ENCODE measurements around the gene PIWIL1.

The PIWIL1 gene

GRCh38 chr12:130350715-130351114, 13.0 kb downstream of the PIWIL1 start:
- H3K9ac ChIP-seq (ENCODE audit: low read depth in 1 of 2, low read length in 2 of 2), result no peak overlapping the region
- no peaks in the 10 kb centered on the region for H3K36me3 ChIP-seq (ENCODE audit: control insufficient read depth in 2 of 2, insufficient read depth in 2 of 2, low read length in 2 of 2)
- H3K27ac ChIP-seq (ENCODE audit: low read depth in 2 of 2, low read length in 2 of 2), result no peak overlapping the region
- H3K4me1 ChIP-seq (ENCODE audit: control insufficient read depth in 2 of 2, insufficient read depth in 2 of 2, low read length in 2 of 2), result no peaks in the 10 kb centered on the region
- H3K4me3 ChIP-seq (ENCODE audit: low read length in 2 of 2), result no peak overlapping the region
- H3K27me3 ChIP-seq (ENCODE audit: control insufficient read depth in 2 of 2, insufficient read depth in 2 of 2, low read length in 2 of 2), result no peaks in the 10 kb centered on the region
- H3K9me3 ChIP-seq (ENCODE audit: control insufficient read depth in 2 of 2, low read length in 2 of 2), result no peaks in the 10 kb centered on the region

DNA sequence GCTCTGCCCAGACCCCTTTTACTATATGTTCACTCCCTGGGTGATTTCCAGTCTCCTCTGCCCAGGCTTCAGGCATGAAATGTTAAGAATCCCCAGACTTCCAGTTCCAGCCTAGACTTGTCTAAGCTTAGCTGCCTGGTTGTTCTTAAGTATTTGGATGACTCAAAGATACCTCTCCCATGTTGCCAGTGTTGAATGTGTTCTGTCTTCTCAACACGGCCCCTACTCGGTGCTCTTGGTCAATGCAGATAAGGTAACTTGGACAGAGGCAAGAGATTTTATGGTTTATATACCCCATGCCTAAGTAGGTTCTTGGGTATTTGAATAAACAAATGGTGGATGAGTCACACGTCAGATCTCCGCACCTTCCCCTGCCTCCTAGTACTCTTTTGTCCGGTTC, 13.6 kb downstream of the PIWIL1 start:
- Histone ChIP-seq H3K9ac (ENCODE audit: low read depth in 1 of 2, low read length in 2 of 2) (no peak overlapping the region), H3K4me3 (ENCODE audit: low read length in 2 of 2) (no peak overlapping the region), H3K9me3 (ENCODE audit: control insufficient read depth in 2 of 2, low read length in 2 of 2) (no peaks in the 10 kb centered on the region), H3K27ac (ENCODE audit: low read depth in 2 of 2, low read length in 2 of 2) (no peak overlapping the region), H3K36me3 (ENCODE audit: control insufficient read depth in 2 of 2, insufficient read depth in 2 of 2, low read length in 2 of 2) (no peaks in the 10 kb centered on the region), H3K4me1 (ENCODE audit: control insufficient read depth in 2 of 2, insufficient read depth in 2 of 2, low read length in 2 of 2) (no peaks in the 10 kb centered on the region), H3K27me3 (ENCODE audit: control insufficient read depth in 2 of 2, insufficient read depth in 2 of 2, low read length in 2 of 2) (no peaks in the 10 kb centered on the region)

DNA sequence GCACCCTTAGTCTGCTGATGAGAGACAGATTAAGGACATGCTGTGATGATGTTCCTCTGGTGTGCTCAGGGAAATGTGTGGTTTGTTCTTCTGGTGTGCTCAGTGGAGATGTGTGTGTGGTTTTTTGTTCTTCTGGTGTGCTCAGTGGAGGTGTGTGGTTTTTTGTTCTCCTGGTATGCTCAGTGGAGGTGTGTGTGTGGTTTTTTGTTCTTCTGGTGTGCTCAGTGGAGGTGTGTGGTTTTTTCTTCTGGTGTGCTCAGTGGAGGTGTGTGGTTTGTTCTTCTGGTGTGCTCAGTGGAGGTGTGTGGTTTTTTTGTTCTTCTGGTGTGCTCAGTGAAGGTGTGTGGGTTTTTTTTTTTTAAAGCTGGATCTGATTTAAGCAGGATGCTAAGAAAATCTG, 15.4 kb downstream of the PIWIL1 start:
- peaks cover 2 to 4% of the 10 kb centered on the region in 2 donors for H3K27me3 ChIP-seq (ENCODE audit: control insufficient read depth in 2 of 2, insufficient read depth in 2 of 2, low read length in 2 of 2)

GRCh38 chr12:130354407-130354806, 16.7 kb downstream of the PIWIL1 start:
- no peaks in the 10 kb centered on the region for H3K9me3 ChIP-seq (ENCODE audit: control insufficient read depth in 2 of 2, low read length in 2 of 2)
- no peak overlapping the region for H3K27ac ChIP-seq (ENCODE audit: low read depth in 2 of 2, low read length in 2 of 2)
- no peaks in the 10 kb centered on the region for H3K4me1 ChIP-seq (ENCODE audit: control insufficient read depth in 2 of 2, insufficient read depth in 2 of 2, low read length in 2 of 2)
- no peaks in the 10 kb centered on the region for H3K36me3 ChIP-seq (ENCODE audit: control insufficient read depth in 2 of 2, insufficient read depth in 2 of 2, low read length in 2 of 2)
- no peak overlapping the region for H3K9ac ChIP-seq (ENCODE audit: low read depth in 1 of 2, low read length in 2 of 2)
- no peak overlapping the region for H3K4me3 ChIP-seq (ENCODE audit: low read length in 2 of 2)
- H3K27me3 ChIP-seq (ENCODE audit: control insufficient read depth in 2 of 2, insufficient read depth in 2 of 2, low read length in 2 of 2), result peaks cover 2 to 7% of the 10 kb centered on the region in 2 donors

More for the DNA sequence above, 15.4 kb downstream of the PIWIL1 start:
- no peak overlapping the region for H3K27ac ChIP-seq (ENCODE audit: low read depth in 2 of 2, low read length in 2 of 2)
- no peaks in the 10 kb centered on the region for H3K36me3 ChIP-seq (ENCODE audit: control insufficient read depth in 2 of 2, insufficient read depth in 2 of 2, low read length in 2 of 2)
- no peaks in the 10 kb centered on the region for H3K4me1 ChIP-seq (ENCODE audit: control insufficient read depth in 2 of 2, insufficient read depth in 2 of 2, low read length in 2 of 2)
- no peaks in the 10 kb centered on the region for H3K9me3 ChIP-seq (ENCODE audit: control insufficient read depth in 2 of 2, low read length in 2 of 2)
- no peak overlapping the region for H3K4me3 ChIP-seq (ENCODE audit: low read length in 2 of 2)
- no peak overlapping the region for H3K9ac ChIP-seq (ENCODE audit: low read depth in 1 of 2, low read length in 2 of 2)

DNA sequence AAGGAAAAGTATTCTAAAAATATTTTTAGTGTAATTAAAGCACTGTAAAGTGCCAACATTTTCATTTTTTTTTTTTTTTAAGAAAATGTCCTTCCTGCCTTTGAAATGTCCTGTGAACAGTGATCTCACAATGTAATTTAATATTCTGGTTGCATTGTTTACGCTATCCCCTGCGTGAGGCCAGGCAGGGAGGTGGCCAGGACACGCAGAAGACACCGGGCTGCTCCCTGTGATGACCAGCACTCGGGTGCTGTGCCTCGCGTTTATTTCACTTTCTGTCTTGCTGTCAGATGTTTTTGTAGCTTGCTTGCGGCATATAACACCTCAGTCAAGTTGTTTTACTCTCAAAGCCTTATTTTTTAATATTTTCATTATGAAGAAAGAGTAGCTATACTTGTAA, 18.5 kb downstream of the PIWIL1 start:
- H3K27me3 ChIP-seq (ENCODE audit: control insufficient read depth in 2 of 2, insufficient read depth in 2 of 2, low read length in 2 of 2), result peaks cover 2 to 7% of the 10 kb centered on the region in 2 donors
- H3K9ac ChIP-seq (ENCODE audit: low read depth in 1 of 2, low read length in 2 of 2), result no peak overlapping the region
- H3K9me3 ChIP-seq (ENCODE audit: control insufficient read depth in 2 of 2, low read length in 2 of 2), result no peaks in the 10 kb centered on the region
- no peak overlapping the region for H3K27ac ChIP-seq (ENCODE audit: low read depth in 2 of 2, low read length in 2 of 2)
- no peak overlapping the region for H3K4me3 ChIP-seq (ENCODE audit: low read length in 2 of 2)
- no peaks in the 10 kb centered on the region for H3K4me1 ChIP-seq (ENCODE audit: control insufficient read depth in 2 of 2, insufficient read depth in 2 of 2, low read length in 2 of 2)
- no peaks in the 10 kb centered on the region for H3K36me3 ChIP-seq (ENCODE audit: control insufficient read depth in 2 of 2, insufficient read depth in 2 of 2, low read length in 2 of 2)

DNA sequence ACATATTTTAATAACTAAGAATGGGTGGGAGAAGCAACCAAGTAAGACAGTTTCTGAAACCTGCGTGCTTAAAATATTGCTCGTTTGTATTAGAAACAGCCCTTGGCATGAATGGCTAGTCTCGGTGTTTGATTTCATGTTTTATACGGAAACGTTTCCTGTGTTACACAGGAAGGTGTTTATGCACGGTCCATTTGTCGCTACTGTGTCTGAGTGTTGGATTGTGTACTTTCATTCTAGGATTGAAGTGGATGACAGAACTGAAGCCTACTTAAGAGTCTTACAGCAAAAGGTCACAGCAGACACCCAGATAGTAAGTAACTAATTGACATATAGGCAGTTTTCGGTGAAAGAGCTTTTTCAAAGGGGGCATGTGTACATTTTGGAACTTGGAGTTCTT, 19.6 kb downstream of the PIWIL1 start:
- Histone ChIP-seq H3K4me3 (ENCODE audit: low read length in 2 of 2) (no peak overlapping the region), H3K4me1 (ENCODE audit: control insufficient read depth in 2 of 2, insufficient read depth in 2 of 2, low read length in 2 of 2) (no peaks in the 10 kb centered on the region), H3K9ac (ENCODE audit: low read depth in 1 of 2, low read length in 2 of 2) (no peak overlapping the region), H3K27ac (ENCODE audit: low read depth in 2 of 2, low read length in 2 of 2) (no peak overlapping the region), H3K27me3 (ENCODE audit: control insufficient read depth in 2 of 2, insufficient read depth in 2 of 2, low read length in 2 of 2) (peaks cover 2 to 7% of the 10 kb centered on the region in 2 donors), H3K36me3 (ENCODE audit: control insufficient read depth in 2 of 2, insufficient read depth in 2 of 2, low read length in 2 of 2) (no peaks in the 10 kb centered on the region), H3K9me3 (ENCODE audit: control insufficient read depth in 2 of 2, low read length in 2 of 2) (no peaks in the 10 kb centered on the region)

- Histone ChIP-seq H3K9me3 (ENCODE audit: control insufficient read depth in 2 of 2, low read length in 2 of 2) (no peaks in the 10 kb centered on the region), H3K27ac (ENCODE audit: low read depth in 2 of 2, low read length in 2 of 2) (no peak overlapping the region), H3K27me3 (ENCODE audit: control insufficient read depth in 2 of 2, insufficient read depth in 2 of 2, low read length in 2 of 2) (peaks cover 2 to 7% of the 10 kb centered on the region in 2 donors), H3K36me3 (ENCODE audit: control insufficient read depth in 2 of 2, insufficient read depth in 2 of 2, low read length in 2 of 2) (no peaks in the 10 kb centered on the region), H3K4me3 (ENCODE audit: low read length in 2 of 2) (no peak overlapping the region), H3K9ac (ENCODE audit: low read depth in 1 of 2, low read length in 2 of 2) (no peak overlapping the region), H3K4me1 (ENCODE audit: control insufficient read depth in 2 of 2, insufficient read depth in 2 of 2, low read length in 2 of 2) (no peaks in the 10 kb centered on the region)
These were observed 20.1 kb downstream of the PIWIL1 start for GRCh38 chr12:130357729-130358330.

GRCh38 chr12:130362060-130362459, 24.4 kb downstream of the PIWIL1 start:
- H3K4me1 ChIP-seq (ENCODE audit: control insufficient read depth in 2 of 2, insufficient read depth in 2 of 2, low read length in 2 of 2), result no peaks in the 10 kb centered on the region
- H3K9ac ChIP-seq (ENCODE audit: low read depth in 1 of 2, low read length in 2 of 2), result no peak overlapping the region
- no peak overlapping the region for H3K4me3 ChIP-seq (ENCODE audit: low read length in 2 of 2)
- peaks cover 2 to 7% of the 10 kb centered on the region in 2 donors for H3K27me3 ChIP-seq (ENCODE audit: control insufficient read depth in 2 of 2, insufficient read depth in 2 of 2, low read length in 2 of 2)
- H3K9me3 ChIP-seq (ENCODE audit: control insufficient read depth in 2 of 2, low read length in 2 of 2), result no peaks in the 10 kb centered on the region
- H3K27ac ChIP-seq (ENCODE audit: low read depth in 2 of 2, low read length in 2 of 2), result no peak overlapping the region
- H3K36me3 ChIP-seq (ENCODE audit: control insufficient read depth in 2 of 2, insufficient read depth in 2 of 2, low read length in 2 of 2), result no peaks in the 10 kb centered on the region

- H3K27me3 ChIP-seq (ENCODE audit: control insufficient read depth in 2 of 2, insufficient read depth in 2 of 2, low read length in 2 of 2), result no peaks in the 10 kb centered on the region
- H3K27ac ChIP-seq (ENCODE audit: low read depth in 2 of 2, low read length in 2 of 2), result no peak overlapping the region
These were observed 26.9 kb downstream of the PIWIL1 start for GRCh38 chr12:130364578-130364977.

DNA sequence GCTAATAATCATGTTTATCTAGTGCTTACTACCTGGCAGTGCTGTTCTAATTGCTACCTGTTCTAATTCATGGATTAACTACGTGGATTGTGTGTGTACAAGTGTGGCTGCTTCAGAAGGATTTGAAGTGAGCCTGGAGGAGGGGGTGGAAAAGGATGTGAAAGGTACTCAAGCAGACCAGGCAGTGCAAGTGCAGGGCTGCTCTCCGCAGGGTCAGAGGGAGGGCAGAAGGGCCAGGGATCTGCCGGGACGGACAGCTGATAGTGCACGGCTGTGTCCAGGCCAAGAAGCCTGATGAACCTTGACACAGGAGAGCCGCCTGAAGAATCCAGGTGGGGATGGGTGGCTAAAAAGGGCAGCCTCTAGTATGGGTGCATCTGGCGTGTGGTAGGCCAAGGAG, 28.5 kb downstream of the PIWIL1 start:
- no peaks in the 10 kb centered on the region for H3K36me3 ChIP-seq (ENCODE audit: control insufficient read depth in 2 of 2, insufficient read depth in 2 of 2, low read length in 2 of 2)
- H3K4me3 ChIP-seq (ENCODE audit: low read length in 2 of 2), result no peak overlapping the region
- H3K9me3 ChIP-seq (ENCODE audit: control insufficient read depth in 2 of 2, low read length in 2 of 2), result no peaks in the 10 kb centered on the region
- H3K27me3 ChIP-seq (ENCODE audit: control insufficient read depth in 2 of 2, insufficient read depth in 2 of 2, low read length in 2 of 2), result no peaks in the 10 kb centered on the region
- no peak overlapping the region for H3K9ac ChIP-seq (ENCODE audit: low read depth in 1 of 2, low read length in 2 of 2)
- H3K27ac ChIP-seq (ENCODE audit: low read depth in 2 of 2, low read length in 2 of 2), result no peak overlapping the region
- no peaks in the 10 kb centered on the region for H3K4me1 ChIP-seq (ENCODE audit: control insufficient read depth in 2 of 2, insufficient read depth in 2 of 2, low read length in 2 of 2)

More at GRCh38 chr12:130364578-130364977, 26.9 kb downstream of the PIWIL1 start:
- Histone ChIP-seq H3K9me3 (ENCODE audit: control insufficient read depth in 2 of 2, low read length in 2 of 2) (no peaks in the 10 kb centered on the region), H3K4me1 (ENCODE audit: control insufficient read depth in 2 of 2, insufficient read depth in 2 of 2, low read length in 2 of 2) (no peaks in the 10 kb centered on the region), H3K9ac (ENCODE audit: low read depth in 1 of 2, low read length in 2 of 2) (no peak overlapping the region), H3K4me3 (ENCODE audit: low read length in 2 of 2) (no peak overlapping the region), H3K36me3 (ENCODE audit: control insufficient read depth in 2 of 2, insufficient read depth in 2 of 2, low read length in 2 of 2) (no peaks in the 10 kb centered on the region)

DNA sequence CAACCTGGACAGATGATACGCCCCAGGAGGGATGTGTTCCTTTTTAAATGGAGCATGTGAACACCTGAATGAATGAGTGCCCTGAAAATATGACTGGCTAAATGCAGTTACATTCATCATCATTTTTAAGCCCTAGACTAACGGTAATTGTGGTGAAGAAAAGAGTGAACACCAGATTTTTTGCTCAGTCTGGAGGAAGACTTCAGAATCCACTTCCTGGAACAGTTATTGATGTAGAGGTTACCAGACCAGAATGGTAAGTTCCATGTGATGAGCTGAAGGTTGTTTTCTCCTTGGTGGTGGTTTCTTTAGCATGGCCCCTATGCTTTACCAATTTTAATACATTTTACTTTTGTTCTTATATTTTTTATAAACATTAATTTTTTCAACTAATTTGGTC, 29.3 kb downstream of the PIWIL1 start:
- Histone ChIP-seq H3K36me3 (ENCODE audit: control insufficient read depth in 2 of 2, insufficient read depth in 2 of 2, low read length in 2 of 2) (no peaks in the 10 kb centered on the region), H3K4me3 (ENCODE audit: low read length in 2 of 2) (no peak overlapping the region), H3K9me3 (ENCODE audit: control insufficient read depth in 2 of 2, low read length in 2 of 2) (no peaks in the 10 kb centered on the region), H3K27ac (ENCODE audit: low read depth in 2 of 2, low read length in 2 of 2) (no peak overlapping the region), H3K9ac (ENCODE audit: low read depth in 1 of 2, low read length in 2 of 2) (no peak overlapping the region), H3K27me3 (ENCODE audit: control insufficient read depth in 2 of 2, insufficient read depth in 2 of 2, low read length in 2 of 2) (no peaks in the 10 kb centered on the region), H3K4me1 (ENCODE audit: control insufficient read depth in 2 of 2, insufficient read depth in 2 of 2, low read length in 2 of 2) (no peaks in the 10 kb centered on the region)
